Transverse colon (tissue), 4 donors: Measurements from ENCODE around the gene MANEA.

Source experiments
- POLR2A ChIP-seq: fragments of 450-650 bp; IDR thresholded peaks from one replicate; pipeline ENCODE4 v1.6.1; 2016; ENCODE audit warnings: antibody characterized with exemption, mild to moderate bottlenecking, moderate library complexity
- POLR2AphosphoS5 ChIP-seq, 3 donors: sonication (generic); formaldehyde crosslinking; IDR thresholded peaks; one replicate each; pipeline ENCODE4 v1.6.1; 2016; ENCODE audit warnings: antibody characterized with exemption in 3 of 3
- TF ChIP-seq, protein P1 (sequence below), 5 experiments: fragments of 200-600 bp in 3 of 5; fragments of 450-650 bp in 2 of 5; sonication (generic) in 3 of 5; IDR thresholded peaks; 1 replicate in 2 of 5; 2 replicates in 3 of 5; pipeline ENCODE4 v1.5.1; 2016 to 2017; ENCODE audit warnings: antibody characterized with exemption in 5 of 5, inconsistent platforms in 3 of 5, mild to moderate bottlenecking in 2 of 5, moderate library complexity in 1 of 5

GRCh38 chr6:95599706-95600105 is 22.4 kb downstream of the MANEA start:
- TF ChIP-seq, protein P1, sequence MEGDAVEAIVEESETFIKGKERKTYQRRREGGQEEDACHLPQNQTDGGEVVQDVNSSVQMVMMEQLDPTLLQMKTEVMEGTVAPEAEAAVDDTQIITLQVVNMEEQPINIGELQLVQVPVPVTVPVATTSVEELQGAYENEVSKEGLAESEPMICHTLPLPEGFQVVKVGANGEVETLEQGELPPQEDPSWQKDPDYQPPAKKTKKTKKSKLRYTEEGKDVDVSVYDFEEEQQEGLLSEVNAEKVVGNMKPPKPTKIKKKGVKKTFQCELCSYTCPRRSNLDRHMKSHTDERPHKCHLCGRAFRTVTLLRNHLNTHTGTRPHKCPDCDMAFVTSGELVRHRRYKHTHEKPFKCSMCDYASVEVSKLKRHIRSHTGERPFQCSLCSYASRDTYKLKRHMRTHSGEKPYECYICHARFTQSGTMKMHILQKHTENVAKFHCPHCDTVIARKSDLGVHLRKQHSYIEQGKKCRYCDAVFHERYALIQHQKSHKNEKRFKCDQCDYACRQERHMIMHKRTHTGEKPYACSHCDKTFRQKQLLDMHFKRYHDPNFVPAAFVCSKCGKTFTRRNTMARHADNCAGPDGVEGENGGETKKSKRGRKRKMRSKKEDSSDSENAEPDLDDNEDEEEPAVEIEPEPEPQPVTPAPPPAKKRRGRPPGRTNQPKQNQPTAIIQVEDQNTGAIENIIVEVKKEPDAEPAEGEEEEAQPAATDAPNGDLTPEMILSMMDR (IDR thresholded peaks at IDR 0.05) = no peak
- TF ChIP-seq POLR2AphosphoS5 (IDR thresholded peaks at IDR 0.05) = no peak
- TF ChIP-seq POLR2A = no peak
